H1 (cell line): ENCODE results near the gene SPTB. TPM values are rescaled to one million over a fixed set of nuclear protein-coding genes. Genes with fewer than 3 reads are reported as not detected.

Source experiments
- CTCF ChIA-PET: fragments of 300-600 bp; sonication (Branson Sonifier 250); formaldehyde crosslinking; loops from one replicate; lab custom pipeline; 2021; ENCODE audit not compliant: partially characterized antibody; lab: Charles Lee
- POLR2A ChIA-PET: fragments of 300-600 bp; sonication (Branson Sonifier 250); formaldehyde crosslinking; loops from one replicate; lab custom pipeline; 2021; ENCODE audit warnings: inconsistent platforms; ENCODE audit not compliant: partially characterized antibody; lab: Charles Lee
- DNase-seq, 2 experiments: peaks; one replicate each; pipeline versions ENCODE4 v3.0.0 to v3.0.0-alpha.2; 2010 to 2022; ENCODE audit warnings: low spot score in 2 of 2, low read depth in 1 of 2, mixed read lengths in 1 of 2
- FAIRE-seq: peaks from 2 replicates; lab custom pipeline; 2011; peaks lifted over from hg19 to GRCh38; lab: Jason Lieb, UNC
- H2AFZ ChIP-seq: 2 replicates; pipeline ENCODE4 v1.8.1; 2012; ENCODE audit warnings: low read length, inconsistent platforms
- H2AK5ac ChIP-seq: 2 replicates; pipeline ENCODE4 v1.6.1; 2013; ENCODE audit warnings: low read depth, low read length
- H2BK120ac ChIP-seq: replicated peaks from 2 replicates; pipeline ENCODE3; 2013; ENCODE audit warnings: low read depth, low read length, inconsistent platforms
- H2BK12ac ChIP-seq: 2 replicates; pipeline ENCODE4 v1.6.1; 2013; ENCODE audit warnings: low read depth, low read length
- H2BK15ac ChIP-seq: 2 replicates; pipeline ENCODE4 v1.6.1; 2013; ENCODE audit warnings: low read length
- H2BK20ac ChIP-seq: 2 replicates; pipeline ENCODE4 v1.6.1; 2013; ENCODE audit warnings: low read length
- H2BK5ac ChIP-seq: 2 replicates; pipeline ENCODE4 v1.6.1; 2013; ENCODE audit warnings: low read depth, low read length
- H3K14ac ChIP-seq: 2 replicates; pipeline ENCODE4 v1.6.1; 2013; ENCODE audit warnings: inconsistent platforms; ENCODE audit not compliant: insufficient read length
- H3K18ac ChIP-seq: 2 replicates; pipeline ENCODE4 v1.6.1; 2013; ENCODE audit warnings: low read length; ENCODE audit errors: extremely low read depth
- H3K23ac ChIP-seq: 2 replicates; pipeline ENCODE4 v1.6.1; 2013; ENCODE audit warnings: inconsistent platforms; ENCODE audit not compliant: insufficient read length
- H3K23me2 ChIP-seq: 2 replicates; pipeline ENCODE4 v1.6.1; 2013; ENCODE audit warnings: low read depth, low read length
- H3K27ac ChIP-seq: 2 replicates; pipeline ENCODE4 v1.6.1; 2011; ENCODE audit warnings: low read depth, low read length, inconsistent platforms
- H3K27me3 ChIP-seq, 4 experiments: replicated peaks in 1 of 4; 1 replicate in 1 of 4; 2 replicates in 3 of 4; pipeline versions ENCODE4 v1.6.1 to v1.8.1; 2011 to 2013; ENCODE audit warnings: low read length in 3 of 4, mild to moderate bottlenecking in 3 of 4, inconsistent platforms in 2 of 4, mixed read lengths in 2 of 4, moderate library complexity in 1 of 4; ENCODE audit not compliant: control insufficient read depth in 3 of 4, insufficient read depth in 3 of 4; ENCODE audit errors: extremely low read depth in 1 of 4
- H3K36me3 ChIP-seq, 4 experiments: 2 replicates each; pipeline versions ENCODE4 v1.6.1 to v1.8.1; 2011 to 2013; ENCODE audit warnings: mild to moderate bottlenecking in 4 of 4, low read length in 3 of 4, moderate library complexity in 2 of 4, control low read depth in 1 of 4, inconsistent platforms in 1 of 4; ENCODE audit not compliant: insufficient read depth in 4 of 4, control insufficient read depth in 2 of 4
- H3K4ac ChIP-seq: replicated peaks from 2 replicates; pipeline ENCODE3; 2013; ENCODE audit warnings: low read length, low read depth, mixed read lengths, inconsistent platforms; ENCODE audit not compliant: insufficient read length
- H3K4me1 ChIP-seq, 4 experiments: replicated peaks in 1 of 4; 1 replicate in 1 of 4; 2 replicates in 3 of 4; pipeline versions ENCODE4 v1.6.1 to v1.8.1; 2011 to 2013; ENCODE audit warnings: low read length in 3 of 4, inconsistent platforms in 2 of 4, mixed read lengths in 1 of 4; ENCODE audit not compliant: insufficient read depth in 4 of 4, control insufficient read depth in 3 of 4
- H3K4me2 ChIP-seq, 2 experiments: 2 replicates each; pipeline versions ENCODE4 v1.6.1 to v1.8.1; 2011 to 2013; ENCODE audit warnings: low read depth in 2 of 2, low read length in 2 of 2, control low read depth in 1 of 2, inconsistent platforms in 1 of 2, mild to moderate bottlenecking in 1 of 2; ENCODE audit not compliant: insufficient read depth in 1 of 2
- H3K4me3 ChIP-seq, 4 experiments: fragments of 200-600, 300-600 bp in 1 of 4; sonication (generic), shearing (Covaris generic), sonication (Bioruptor Twin) in 1 of 4; 2 replicates each; pipeline versions ENCODE4 v1.5.1 to v1.8.1; 2011 to 2016; ENCODE audit warnings: low read length in 4 of 4, low read depth in 3 of 4, control low read depth in 2 of 4, inconsistent platforms in 2 of 4, mild to moderate bottlenecking in 2 of 4, mixed read lengths in 1 of 4, moderate library complexity in 1 of 4; ENCODE audit not compliant: insufficient read depth in 2 of 4; ENCODE audit errors: extremely low read depth in 1 of 4
- H3K56ac ChIP-seq: replicated peaks from 2 replicates; pipeline ENCODE3; 2013; ENCODE audit warnings: low read depth, mild to moderate bottlenecking, mixed read lengths, low read length, inconsistent platforms; ENCODE audit not compliant: insufficient read length
- H3K79me1 ChIP-seq: 2 replicates; pipeline ENCODE4 v1.6.1; 2013; ENCODE audit warnings: low read depth, low read length, control low read depth
- H3K79me2 ChIP-seq, 2 experiments: 2 replicates each; pipeline versions ENCODE4 v1.6.1 to v1.8.1; 2012 to 2013; ENCODE audit warnings: low read length in 2 of 2, mild to moderate bottlenecking in 2 of 2, inconsistent platforms in 1 of 2; ENCODE audit not compliant: insufficient read depth in 2 of 2, control insufficient read depth in 1 of 2
- H3K9ac ChIP-seq, 4 experiments: replicated peaks in 1 of 4; 1 replicate in 1 of 4; 2 replicates in 3 of 4; pipeline versions ENCODE4 v1.6.1 to v1.8.1; 2011 to 2013; ENCODE audit warnings: low read depth in 3 of 4, low read length in 3 of 4, control low read depth in 2 of 4, mild to moderate bottlenecking in 2 of 4, moderate library complexity in 2 of 4, inconsistent platforms in 1 of 4; ENCODE audit errors: extremely low read depth in 1 of 4
- H3K9me3 ChIP-seq, 2 experiments: 2 replicates each; pipeline versions ENCODE4 v1.6.1 to v1.8.1; 2012 to 2013; ENCODE audit warnings: mild to moderate bottlenecking in 2 of 2, moderate library complexity in 2 of 2, control low read depth in 1 of 2, inconsistent platforms in 1 of 2, low read depth in 1 of 2, low read length in 1 of 2, mixed read lengths in 1 of 2; ENCODE audit not compliant: insufficient read depth in 2 of 2
- H4K20me1 ChIP-seq, 2 experiments: replicated peaks in 1 of 2; 2 replicates each; pipeline versions ENCODE3 to v1.8.1; 2011 to 2013; ENCODE audit warnings: inconsistent platforms in 2 of 2, low read length in 2 of 2, mild to moderate bottlenecking in 1 of 2; ENCODE audit not compliant: insufficient read depth in 2 of 2, control insufficient read depth in 1 of 2
- H4K5ac ChIP-seq: 2 replicates; pipeline ENCODE4 v1.6.1; 2013; ENCODE audit warnings: low read length, low read depth, mixed read lengths, inconsistent platforms; ENCODE audit not compliant: insufficient read length
- H4K8ac ChIP-seq: 2 replicates; pipeline ENCODE4 v1.8.0; 2013; ENCODE audit warnings: mild to moderate bottlenecking, moderate library complexity, low read length, inconsistent platforms; ENCODE audit not compliant: insufficient read depth; ENCODE audit errors: extremely low read depth
- H4K91ac ChIP-seq: replicated peaks from 2 replicates; pipeline ENCODE3; 2013; ENCODE audit warnings: low read length, mixed read lengths, inconsistent platforms; ENCODE audit not compliant: insufficient read length
- ASH2L ChIP-seq: fragments of 200-600, 300-600 bp; sonication (generic); IDR thresholded peaks from one replicate; pipeline ENCODE4 v1.7.1; 2017; ENCODE audit warnings: low read length
- CREB1 ChIP-seq: IDR thresholded peaks from 2 replicates; pipeline ENCODE4 v1.6.1; 2012; ENCODE audit warnings: inconsistent platforms
- EZH2 ChIP-seq: fragments of 200-600 bp; sonication (generic); IDR thresholded peaks from 2 replicates; pipeline ENCODE4 v1.7.1; 2012; ENCODE audit warnings: low read depth, mild to moderate bottlenecking, moderate library complexity, low read length, inconsistent platforms; ENCODE audit not compliant: severe bottlenecking
- FOSL1 ChIP-seq: IDR thresholded peaks from 2 replicates; pipeline ENCODE4 v1.6.1; 2011; ENCODE audit warnings: mild to moderate bottlenecking, low read depth, low read length, moderate library complexity; ENCODE audit not compliant: insufficient read depth
- GABPA ChIP-seq: IDR thresholded peaks from 2 replicates; pipeline ENCODE4 v1.6.1; 2011; ENCODE audit warnings: mild to moderate bottlenecking, low read length, moderate library complexity, borderline replicate concordance; ENCODE audit not compliant: insufficient read depth
- MAFK ChIP-seq: IDR thresholded peaks from 2 replicates; pipeline ENCODE4 v1.6.1; 2012; ENCODE audit warnings: low read depth, mild to moderate bottlenecking, improper control_type of control experiment, low read length
- POLR2A ChIP-seq, 2 experiments: IDR thresholded peaks; 1 replicate in 1 of 2; 2 replicates in 1 of 2; pipeline ENCODE4 v1.6.1; 2011; ENCODE audit warnings: low read depth in 2 of 2, low read length in 2 of 2, mild to moderate bottlenecking in 2 of 2; ENCODE audit errors: control extremely low read depth in 1 of 2
- POLR2AphosphoS5 ChIP-seq: IDR thresholded peaks from 2 replicates; pipeline ENCODE4 v1.6.1; 2011; ENCODE audit warnings: low read depth, low read length
- RBBP5 ChIP-seq: IDR thresholded peaks from 2 replicates; pipeline ENCODE4 v1.7.1; 2012; ENCODE audit warnings: low read depth, mild to moderate bottlenecking, inconsistent platforms, low read length, moderate library complexity, borderline replicate concordance
- ZNF274 ChIP-seq: IDR thresholded peaks from 2 replicates; pipeline ENCODE4 v1.7.0; 2012; ENCODE audit warnings: low read length, borderline replicate concordance; ENCODE audit errors: extremely low read depth
- WGBS, 2 experiments: shearing (Covaris generic) in 1 of 2; methylation state at CpG; one replicate each; pipeline versions ENCODE4 v1.1.6 to v1.1.7; 2013 to 2015; ENCODE audit warnings: low lambda C conversion rate in 2 of 2, mixed read lengths in 2 of 2, inconsistent platforms in 1 of 2, low coverage in 1 of 2, missing lambda C conversion rate in 1 of 2; ENCODE audit not compliant: insufficient replicate concordance in 2 of 2, insufficient coverage in 1 of 2, insufficient read length in 1 of 2; ENCODE audit errors: extremely low coverage in 1 of 2, missing lambda C conversion rate in 1 of 2; 5-methylcytosine and 5-hydroxymethylcytosine counted together
- polyA plus RNA-seq, 7 experiments: library from polyadenylated mRNA; depleted of rRNA in 3 of 7; stranded (reverse) in 5 of 7; unstranded in 2 of 7; fragments of >200 nt in 5 of 7; fragments of 200-250 nt in 2 of 7; gene quantifications; 1 replicate in 5 of 7; 2 replicates in 1 of 7; 4 replicates in 1 of 7; pipeline versions ENCODE4 v1.2.1 to v1.2.3, GENCODE V29; 2011 to 2013; ENCODE audit warnings: missing spikeins in 2 of 7, mixed read lengths in 2 of 7
- total RNA-seq: library from RNA; stranded (reverse); fragmentation: NEBNext Ultra II Directional; extraction: Animal tissue kit (Norgen Biotek cat#: 25700); gene quantifications from 2 replicates; pipeline ENCODE4 v1.2.1, GENCODE V29; 2021
- TF ChIP-seq, protein P1 (sequence below): IDR thresholded peaks from 2 replicates; pipeline ENCODE4 v1.6.1; 2012; ENCODE audit warnings: low read length, inconsistent platforms

SPTB gene
- total and polyA plus RNA-seq, 2 of the 8 experiments (the other 6 are each of a cell fraction or from before 2014, with no cell fraction given), result 0.30 to 2.4 TPM

DNA sequence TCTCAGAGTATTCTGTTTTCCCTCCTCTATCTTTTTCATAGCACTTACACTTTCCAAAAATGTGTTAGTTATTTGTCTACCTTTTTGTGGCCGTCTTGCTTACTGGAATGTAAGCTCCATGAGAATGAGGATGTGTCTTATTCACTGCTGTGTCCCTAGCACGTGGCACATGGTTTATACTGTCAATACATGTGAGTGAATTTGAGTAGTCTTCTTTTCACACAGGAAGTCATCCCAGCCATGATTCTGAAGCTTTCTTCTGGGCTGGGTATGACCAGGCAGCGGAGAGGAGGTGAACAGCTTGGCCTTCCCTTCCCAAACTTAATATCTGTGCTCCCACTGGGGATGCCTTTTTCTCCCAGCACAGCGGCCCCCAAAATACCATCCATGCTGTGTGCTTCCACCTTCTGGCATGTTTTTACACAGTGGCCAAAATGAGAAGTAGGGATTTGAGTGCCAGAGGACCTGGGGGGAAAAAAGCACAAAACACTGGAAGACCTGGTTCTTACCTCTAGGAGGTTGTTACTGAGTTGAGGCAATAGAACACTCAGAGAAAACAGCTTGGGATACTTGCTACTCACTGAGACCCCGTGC is 165.2 kb downstream of the SPTB start:
- Histone ChIP-seq H4K8ac (no peak overlapping the region), H2BK120ac (no peak overlapping the region), H4K20me1 (peaks cover 4 to 24% of the 10 kb centered on the region in 2 experiments), H3K27me3 (0 out of 7 replicates have a peak, but pooled peaks cover 0 to 3% (median 0%) of the 10 kb centered on the region in 4 experiments), H3K9ac (no peak overlapping the region), H3K14ac (no peak overlapping the region), H3K18ac (peak overlapping the region; percentile 89; the same call in 1 of the 2 replicates), H3K23me2 (peaks cover 12% of the 10 kb centered on the region; the same call in 1 of the 2 replicates), H3K4ac (no peak overlapping the region), H2BK5ac (no peak overlapping the region), H4K91ac (no peak overlapping the region), H2AK5ac (0 out of 2 replicates have a peak overlapping the region, but pooled peaks have one; percentile 41), H2BK12ac (peak overlapping the region; percentile 72), H2AFZ (no peak overlapping the region), H3K56ac (no peak overlapping the region), H2BK15ac (0 out of 2 replicates have a peak overlapping the region, but pooled peaks have one; percentile 63), H3K27ac (no peak overlapping the region), H3K79me1 (peaks cover 23% of the 10 kb centered on the region), H3K9me3 (peaks cover 3% of the 10 kb centered on the region in 2 experiments), H4K5ac (no peak overlapping the region), H3K4me3 (no peak overlapping the region), H3K4me1 (peaks cover 39 to 52% (median 40%) of the 10 kb centered on the region in 4 experiments), H3K79me2 (peaks cover 24 to 90% of the 10 kb centered on the region in 2 experiments), H2BK20ac (peak overlapping the region; percentile 35; the same call in 1 of the 2 replicates), H3K4me2 (peak overlapping the region; percentile 7 to 69; a peak in 2 of 4 replicates), H3K23ac (no peak overlapping the region), H3K36me3 (peaks cover 0 to 9% (median 0%) of the 10 kb centered on the region in 4 experiments; a peak in 2 of 8 replicates)
- POLR2A ChIA-PET, result interaction anchor here (1.3 to 5.4 kb wide), 4 partner anchors 10 to 210 kb away, joined by 3 to 102 read pairs (median 6); partner anchors contain the start of genes PLEKHG3 and ZBTB1
- DNase-seq (no peak), FAIRE-seq (no peak)
- CTCF ChIA-PET, result interaction anchor here (1.0 to 5.6 kb wide), 10 partner anchors 10 to 57 kb away, joined by 3 to 74 read pairs (median 4); partner anchors contain the start of gene PLEKHG3
- WGBS, 2 experiments, result 80% methylated on average over 5 of the region's 5 CpGs; no CpG with 5 or more reads in 1 of the 2 experiments
- TF ChIP-seq CREB1 (no peak), POLR2AphosphoS5 (no peak), POLR2A (IDR thresholded peaks at IDR 0.05; ENCODE audit: control extremely low read depth in 1 of 2, low read depth in 2 of 2, low read length in 2 of 2) (no peak), ZNF274 (no peak), EZH2 (no peak), FOSL1 (no peak), GABPA (no peak), ASH2L (no peak), RBBP5 (no peak), MAFK (no peak)
- TF ChIP-seq, protein P1, sequence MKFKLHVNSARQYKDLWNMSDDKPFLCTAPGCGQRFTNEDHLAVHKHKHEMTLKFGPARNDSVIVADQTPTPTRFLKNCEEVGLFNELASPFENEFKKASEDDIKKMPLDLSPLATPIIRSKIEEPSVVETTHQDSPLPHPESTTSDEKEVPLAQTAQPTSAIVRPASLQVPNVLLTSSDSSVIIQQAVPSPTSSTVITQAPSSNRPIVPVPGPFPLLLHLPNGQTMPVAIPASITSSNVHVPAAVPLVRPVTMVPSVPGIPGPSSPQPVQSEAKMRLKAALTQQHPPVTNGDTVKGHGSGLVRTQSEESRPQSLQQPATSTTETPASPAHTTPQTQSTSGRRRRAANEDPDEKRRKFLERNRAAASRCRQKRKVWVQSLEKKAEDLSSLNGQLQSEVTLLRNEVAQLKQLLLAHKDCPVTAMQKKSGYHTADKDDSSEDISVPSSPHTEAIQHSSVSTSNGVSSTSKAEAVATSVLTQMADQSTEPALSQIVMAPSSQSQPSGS, result no peak
